Measurements from ENCODE around the gene TEPSIN.
A peak's percentile ranks its signal among the peaks of the same experiment; 100 is the strongest.

Gene TEPSIN

GRCh38 chr17:81267390-81268067 is 28.7 kb upstream of the TEPSIN start:
- no peak for DNase-seq

- no peak for DNase-seq
Measured at GRCh38 chr17:81265576-81265975, 26.7 kb upstream of the TEPSIN start.

GRCh38 chr17:81264640-81265039 is 25.8 kb upstream of the TEPSIN start:
- DNase-seq, result no peak

GRCh38 chr17:81263371-81264181 is 24.7 kb upstream of the TEPSIN start:
- no peak for DNase-seq

GRCh38 chr17:81261582-81262336 is 22.9 kb upstream of the TEPSIN start:
- DNase-seq, result no peak

- DNase-seq, result no peak
Measured at GRCh38 chr17:81261096-81261495, 22.2 kb upstream of the TEPSIN start.

GRCh38 chr17:81260641-81261040 is 21.8 kb upstream of the TEPSIN start:
- DNase-seq, result no peak

GRCh38 chr17:81260171-81260570 is 21.3 kb upstream of the TEPSIN start:
- DNase-seq, result no peak

- no peak for DNase-seq
Measured at GRCh38 chr17:81259058-81259605, 20.3 kb upstream of the TEPSIN start.

- no peak for DNase-seq
Measured at GRCh38 chr17:81258292-81258691, 19.4 kb upstream of the TEPSIN start.

- no peak for DNase-seq
Measured at GRCh38 chr17:81257533-81257932, 18.7 kb upstream of the TEPSIN start.

GRCh38 chr17:81256616-81257015 is 17.8 kb upstream of the TEPSIN start:
- DNase-seq, result peak; percentile 83

GRCh38 chr17:81254955-81255717 is 16.3 kb upstream of the TEPSIN start:
- peak; percentile 86 for DNase-seq

GRCh38 chr17:81253358-81254131 is 14.7 kb upstream of the TEPSIN start:
- DNase-seq, result peak; percentile 55

GRCh38 chr17:81252987-81253329 is 14.1 kb upstream of the TEPSIN start:
- no peak for DNase-seq

GRCh38 chr17:81252326-81252986 is 13.6 kb upstream of the TEPSIN start:
- no peak for DNase-seq

GRCh38 chr17:81251709-81252301 is 12.9 kb upstream of the TEPSIN start:
- no peak for DNase-seq

GRCh38 chr17:81251094-81251708 is 12.3 kb upstream of the TEPSIN start:
- DNase-seq, result no peak

- DNase-seq, result no peak
Measured at GRCh38 chr17:81250286-81251093, 11.6 kb upstream of the TEPSIN start.

All from suppressor macrophage treated with lipopolysaccharide for 4 hours (primary cell).